NCI-H526 treated with DMSO at 0.1 percent for 48 hours (cell line): Measurements from ENCODE around the gene AGO1.

ENCODE experiments used
- DNase-seq: peaks from one replicate; lab custom pipeline; 2025; lab: John Stamatoyannopoulos, UW

The AGO1 gene

DNA sequence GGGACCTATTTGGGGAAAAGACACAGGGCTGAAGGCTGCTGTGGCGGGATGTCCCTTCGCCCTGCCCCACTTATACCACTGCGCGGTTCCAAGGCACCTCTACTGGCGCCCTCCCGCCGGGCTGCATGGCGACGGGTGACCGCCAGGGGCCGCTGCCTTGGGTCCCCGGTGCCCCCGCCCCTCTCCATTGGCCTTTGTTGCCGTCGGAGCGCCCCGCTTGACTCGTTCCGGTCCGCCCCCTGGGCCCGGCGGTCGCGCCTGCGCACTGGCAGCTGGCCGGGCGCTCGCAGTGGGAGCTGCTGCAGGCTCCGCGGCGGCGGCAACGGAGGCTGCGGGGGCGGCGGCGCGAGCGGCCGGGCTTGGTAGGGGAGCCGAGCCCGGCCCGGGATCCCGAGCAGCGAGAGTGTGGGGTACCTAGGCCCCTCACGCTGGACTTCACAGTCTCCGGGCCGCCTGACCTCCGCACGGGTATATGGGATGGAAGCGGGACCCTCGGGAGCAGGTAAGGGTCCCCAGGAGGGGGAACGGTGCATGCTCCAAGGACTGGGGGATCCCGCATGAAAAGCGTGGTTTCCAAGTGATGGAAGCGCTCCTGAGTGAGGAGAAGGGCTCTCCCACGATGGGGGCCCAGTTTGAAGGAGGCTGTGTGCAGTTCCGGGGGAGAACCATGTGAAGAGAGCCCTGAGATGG is at the start of gene AGO1:
Gene AGO1, plus strand, starts transcription at position 265 of the 690 bp plus-strand sequence. Its CDS starts 213 bp downstream, at position 478.
- DNase-seq: peak; percentile 88

DNA sequence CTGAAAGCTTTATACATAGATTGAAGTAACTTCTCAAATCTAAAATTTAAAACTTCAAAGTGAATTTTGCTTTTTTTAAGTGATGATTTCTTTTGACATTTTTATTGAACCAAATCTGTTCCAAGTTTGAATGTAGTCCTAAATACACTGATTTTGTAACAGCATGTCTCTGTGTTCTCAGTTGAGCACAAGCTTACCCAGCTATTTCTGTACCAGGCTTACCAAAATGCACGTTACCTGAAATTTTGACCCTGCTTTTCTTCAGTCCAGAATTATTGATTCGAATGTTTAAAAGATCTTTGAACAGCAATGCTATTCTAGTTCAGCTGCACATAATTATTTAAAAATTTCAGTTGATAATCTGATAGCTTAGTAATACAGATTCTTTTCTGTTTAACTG is 49.6 kb upstream of the AGO1 start:
- DNase-seq: no peak

GRCh38 chr1:35834218-35834617 is 48.8 kb upstream of the AGO1 start:
- DNase-seq: no peak

DNA sequence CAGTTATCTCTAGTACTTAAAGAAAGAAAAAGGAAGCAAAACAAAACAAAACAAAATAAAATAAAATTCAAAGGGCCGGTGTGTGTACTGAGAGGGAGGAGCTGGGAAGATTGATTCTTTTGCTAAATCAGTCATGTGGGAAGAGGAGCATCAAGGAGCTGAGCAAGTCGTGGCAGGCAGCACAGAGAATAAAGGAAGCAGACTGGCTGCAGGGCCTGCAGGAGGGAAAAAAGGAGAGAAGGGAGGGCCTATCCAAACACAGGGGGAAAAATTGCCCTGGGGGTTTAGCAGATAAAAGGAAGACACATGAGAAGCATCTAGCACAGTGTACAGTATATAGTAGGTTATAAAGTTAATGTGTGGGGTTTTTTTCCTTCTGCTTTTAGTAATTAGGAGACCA is 47.6 kb upstream of the AGO1 start:
- peak; percentile 11 for DNase-seq

DNA sequence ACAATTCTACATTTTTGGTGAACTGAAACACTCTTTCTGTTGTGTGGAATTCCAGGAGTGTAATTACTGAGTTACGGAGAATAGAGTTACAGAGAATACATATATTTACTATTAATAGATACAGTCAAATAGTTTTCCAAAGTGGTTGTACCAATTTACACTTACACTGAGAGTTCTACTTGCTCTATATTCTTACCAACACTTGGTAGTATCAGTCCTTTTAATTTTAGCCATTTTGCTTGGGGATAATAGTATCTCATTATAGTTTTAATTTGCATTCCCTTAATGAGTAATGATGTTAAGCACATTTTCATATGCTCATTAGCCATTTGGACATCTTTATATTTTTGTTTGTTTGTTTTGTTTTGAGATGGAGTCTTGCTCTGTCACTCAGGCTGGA is 46.3 kb upstream of the AGO1 start:
- no peak for DNase-seq

GRCh38 chr1:35838693-35839245 is 44.2 kb upstream of the AGO1 start:
- no peak for DNase-seq

DNA sequence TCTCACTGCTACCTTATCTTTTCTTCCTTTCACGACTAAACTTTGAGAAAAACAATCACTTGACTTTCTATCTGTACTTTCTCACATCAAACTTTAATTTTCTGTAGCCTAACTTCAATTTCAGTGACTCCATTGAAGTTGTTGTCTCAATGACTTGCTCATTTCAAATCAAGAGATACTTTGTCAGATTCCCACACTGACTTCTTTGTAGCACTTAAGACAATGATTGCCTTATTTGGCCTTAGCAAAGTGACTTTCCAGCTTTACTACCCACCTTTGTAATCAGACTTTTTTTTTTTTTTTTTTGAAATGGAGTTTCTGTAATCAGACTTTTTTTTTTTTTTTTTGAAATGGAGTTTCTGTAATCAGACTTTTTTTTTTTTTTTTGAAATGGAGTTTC is 38.2 kb upstream of the AGO1 start:
- DNase-seq: no peak

DNA sequence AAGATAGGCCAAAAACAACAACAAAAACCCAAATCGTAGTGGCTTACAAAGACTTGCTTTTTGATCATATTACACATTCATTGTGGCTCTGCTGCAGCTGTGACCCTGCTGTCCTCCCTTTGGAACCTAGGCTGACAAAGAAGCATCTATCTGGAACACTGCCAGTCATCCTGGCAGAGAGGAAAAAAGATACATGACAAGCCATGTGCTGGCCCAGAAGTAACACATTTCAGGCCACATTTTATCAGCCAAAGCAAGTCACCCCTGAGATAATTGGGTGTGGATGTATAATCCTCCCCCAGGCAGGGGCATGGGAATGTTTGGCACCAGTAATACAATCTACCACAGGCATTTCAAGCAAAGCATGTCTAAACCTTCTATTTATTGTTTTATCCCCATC is 37.2 kb upstream of the AGO1 start:
- DNase-seq: no peak

GRCh38 chr1:35847935-35848565 is 35.0 kb upstream of the AGO1 start:
- DNase-seq: no peak

GRCh38 chr1:35850051-35850450 is 33.0 kb upstream of the AGO1 start:
- DNase-seq: no peak

DNA sequence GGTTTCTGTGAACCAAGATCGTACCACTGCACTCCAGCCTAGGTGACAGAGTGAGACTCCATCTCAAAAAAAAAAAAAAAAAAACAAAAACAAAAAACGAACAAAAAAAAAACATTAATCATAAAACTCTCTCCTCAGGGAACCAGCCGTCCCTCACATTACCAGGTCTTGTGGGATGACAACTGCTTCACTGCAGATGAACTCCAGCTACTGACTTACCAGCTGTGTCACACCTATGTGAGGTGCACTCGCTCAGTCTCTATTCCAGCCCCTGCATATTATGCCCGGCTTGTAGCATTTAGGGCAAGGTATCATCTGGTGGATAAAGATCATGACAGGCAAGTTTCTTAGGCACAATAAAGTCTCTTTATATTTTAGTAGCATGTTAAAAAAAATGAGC is 32.3 kb upstream of the AGO1 start:
- DNase-seq: no peak

GRCh38 chr1:35851132-35851869 is 31.7 kb upstream of the AGO1 start:
- no peak for DNase-seq

DNA sequence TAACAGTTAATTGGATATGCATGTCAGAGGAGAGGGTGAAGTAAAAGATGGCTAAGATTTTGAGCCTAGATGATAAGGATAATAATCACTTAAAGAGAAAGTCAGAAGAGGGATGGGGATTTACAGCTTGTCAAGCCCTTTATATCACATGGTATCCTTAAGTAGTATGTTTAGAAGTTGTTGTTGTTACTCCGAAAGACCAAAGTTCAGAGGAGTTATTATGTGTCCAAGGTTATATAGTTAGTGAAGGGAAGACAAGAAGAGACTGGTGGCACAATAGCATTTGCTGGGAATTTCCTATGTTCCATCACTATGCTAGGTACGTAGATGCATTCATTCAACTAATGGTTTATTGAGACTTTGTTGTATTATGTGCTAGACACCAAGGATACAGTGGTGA is 30.8 kb upstream of the AGO1 start:
- DNase-seq: no peak

DNA sequence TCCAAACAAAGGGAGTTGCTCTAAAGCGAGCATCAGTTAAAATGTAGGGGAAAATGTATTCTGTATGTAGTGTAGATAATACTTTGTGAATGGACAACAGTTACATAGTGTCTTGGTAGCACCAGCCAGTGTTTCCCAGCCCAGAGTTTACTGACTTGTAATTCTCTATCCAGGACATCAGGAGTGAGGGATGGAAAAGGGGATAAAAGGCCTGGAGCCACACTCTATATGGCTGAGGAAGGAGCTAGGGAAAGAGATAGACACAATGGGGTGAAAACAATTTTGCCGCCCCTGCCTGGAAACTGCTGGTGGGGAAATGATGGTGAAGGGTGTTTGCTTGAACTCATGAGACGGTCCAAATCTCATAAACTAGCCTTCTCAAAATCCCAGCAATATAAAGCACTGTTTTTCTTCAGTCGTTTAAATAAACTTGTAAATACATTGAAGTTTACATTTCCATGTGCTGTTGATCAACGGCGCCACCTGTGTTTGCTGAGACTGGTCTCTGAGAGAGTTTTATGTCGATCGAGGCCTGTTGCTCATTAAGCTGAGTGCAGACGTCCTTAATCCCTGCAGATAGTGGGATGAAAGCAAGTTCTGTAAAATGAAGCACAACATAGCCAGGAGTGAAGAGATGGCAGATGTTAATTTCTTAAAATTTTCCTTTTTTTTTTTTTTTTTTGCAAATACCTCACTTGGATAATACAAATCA is 27.9 kb upstream of the AGO1 start:
- DNase-seq: peak; percentile 39

DNA sequence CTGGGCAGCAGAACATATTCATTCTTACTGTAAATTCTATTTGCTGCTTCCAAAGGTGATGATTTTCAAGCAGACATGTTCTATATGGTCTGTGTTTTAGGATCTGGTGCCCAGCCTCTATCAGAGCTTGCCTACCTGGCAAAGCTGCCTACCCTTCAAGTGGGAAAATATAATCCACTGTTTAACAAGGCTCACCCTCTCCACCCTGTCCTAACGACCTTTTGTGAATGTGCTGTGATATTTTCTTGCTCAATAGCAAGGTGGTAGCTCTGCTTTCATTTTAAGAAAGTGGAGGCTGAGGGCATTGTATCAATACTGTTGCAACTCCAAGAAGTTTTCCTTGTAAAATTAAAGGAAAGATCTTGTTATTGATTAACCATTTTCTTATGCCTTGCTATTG is 26.0 kb upstream of the AGO1 start:
- no peak for DNase-seq

- DNase-seq: no peak
These were observed 25.2 kb upstream of the AGO1 start for GRCh38 chr1:35857830-35858229.

DNA sequence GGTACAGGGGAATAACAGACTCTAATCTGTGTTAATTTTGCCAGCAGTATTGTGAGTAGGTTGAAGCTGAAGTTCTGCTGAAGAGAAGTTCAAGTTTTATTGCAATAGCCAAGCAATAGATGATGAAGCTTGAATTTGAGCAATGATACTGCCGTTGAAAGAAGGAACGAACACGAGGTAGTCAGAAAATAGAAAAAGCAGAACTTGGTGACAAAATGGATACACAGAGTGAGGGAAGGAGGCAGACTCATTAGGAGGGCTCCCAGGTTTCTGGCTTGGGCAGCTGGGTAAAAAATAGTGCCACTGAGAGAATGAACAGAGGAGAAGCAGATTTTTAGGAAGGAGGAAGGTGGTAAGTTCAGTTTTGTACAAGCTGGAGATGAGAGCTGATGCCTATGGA is 22.3 kb upstream of the AGO1 start:
- no peak for DNase-seq

GRCh38 chr1:35863136-35863535 is 19.9 kb upstream of the AGO1 start:
- no peak for DNase-seq

GRCh38 chr1:35863881-35864625 is 19.0 kb upstream of the AGO1 start:
- no peak for DNase-seq

- DNase-seq: no peak
These were observed 18.2 kb upstream of the AGO1 start for GRCh38 chr1:35864813-35865212.

- DNase-seq: no peak
These were observed 16.0 kb upstream of the AGO1 start for GRCh38 chr1:35866991-35867390.
